Measurements from ENCODE around the gene VPS72.

Gene VPS72

GRCh38 chr1:151184211-151184610 is 5.8 kb downstream of the VPS72 start:
- DNase-seq (ENCODE audit: low read depth): no peak

GRCh38 chr1:151176514-151177045 is 13.4 kb downstream of the VPS72 start:
- DNase-seq (ENCODE audit: low read depth): no peak

DNA sequence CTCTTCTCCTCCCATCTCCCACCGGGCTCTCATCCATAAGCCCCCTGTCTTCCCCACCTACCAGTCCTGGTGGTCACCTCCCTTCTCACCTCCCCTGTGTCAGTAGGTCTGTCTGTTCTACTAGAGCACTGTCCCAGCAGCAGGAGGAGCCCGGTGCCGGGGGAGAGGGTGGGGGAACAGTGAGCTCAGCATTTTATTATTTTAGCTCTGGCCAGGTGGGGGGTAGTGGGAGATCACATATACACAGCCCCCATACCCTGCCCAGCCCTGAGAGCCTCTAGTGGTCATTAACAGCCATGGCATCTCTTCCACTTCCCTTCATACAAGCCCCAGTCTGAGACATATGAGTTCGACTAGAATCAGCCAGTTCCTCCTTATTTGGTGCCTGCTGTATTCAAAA is 14.1 kb downstream of the VPS72 start, which contains the start of gene TMOD4:
TMOD4 (minus strand) TSS at position 119 of the 400 bp plus-strand sequence. CDS start 1,106 bp downstream, outside the sequence.
- no peak for DNase-seq (ENCODE audit: low read depth)

DNA sequence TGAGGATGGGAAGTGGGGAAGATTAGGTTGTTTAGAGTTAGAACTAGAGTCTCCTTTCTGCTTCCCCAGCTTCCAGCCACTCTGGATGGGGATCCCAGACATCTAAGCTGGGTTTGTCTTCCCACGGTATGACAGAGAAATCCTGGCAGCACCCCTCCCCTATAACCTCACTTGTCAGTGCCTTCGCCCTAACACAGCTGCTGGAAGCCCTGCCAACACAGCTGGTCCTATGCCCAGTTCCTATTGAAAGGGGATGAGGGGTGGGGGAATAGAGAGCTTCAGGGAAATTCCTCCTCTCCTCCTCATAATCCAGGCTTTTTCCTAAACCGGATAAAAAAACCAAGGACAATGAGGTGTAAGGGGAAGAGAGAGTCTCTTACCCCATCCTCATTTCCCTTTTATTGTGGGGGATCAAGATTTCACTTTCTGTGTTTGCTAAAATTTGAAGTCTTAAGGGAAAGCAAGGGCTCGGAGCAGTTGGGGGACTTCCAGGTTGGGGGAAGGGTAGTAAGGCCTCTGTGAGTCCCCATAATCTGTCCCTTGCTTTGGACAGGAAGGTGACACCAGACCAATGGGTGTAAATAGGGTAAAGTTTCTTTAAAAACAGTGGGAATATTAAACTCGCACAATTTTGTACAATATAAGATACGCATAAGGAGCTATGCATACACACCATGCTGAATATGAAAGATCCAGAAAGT is 14.8 kb downstream of the VPS72 start:
- DNase-seq (ENCODE audit: low read depth): no peak

- DNase-seq (ENCODE audit: low read depth): no peak
These were observed 18.8 kb downstream of the VPS72 start for GRCh38 chr1:151171190-151171589.

GRCh38 chr1:151167116-151167515 is 22.9 kb downstream of the VPS72 start:
- DNase-seq (ENCODE audit: low read depth): no peak

DNA sequence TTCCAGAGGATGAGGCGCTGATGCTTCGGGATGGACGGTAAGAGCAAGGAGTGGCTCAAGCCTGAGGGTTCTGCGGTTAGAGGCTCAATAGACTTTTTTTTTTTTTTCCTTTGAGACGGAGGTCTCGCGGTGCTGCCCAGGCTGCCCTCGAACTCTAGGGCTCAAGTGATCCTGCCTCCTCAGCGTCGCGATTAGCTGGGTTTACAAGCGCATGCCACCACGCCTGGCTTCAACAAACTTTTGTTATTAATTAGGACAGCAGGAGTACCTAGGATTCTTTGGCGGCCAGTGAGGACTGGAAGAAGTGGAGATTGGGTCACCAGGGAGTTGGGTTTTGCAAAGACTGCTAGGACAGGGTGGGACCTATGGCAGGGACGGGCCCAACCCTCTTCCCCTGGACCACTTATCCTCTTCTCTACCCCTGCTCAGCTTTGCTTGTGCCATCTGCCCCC is 23.5 kb downstream of the VPS72 start:
- DNase-seq (ENCODE audit: low read depth): no peak

DNA sequence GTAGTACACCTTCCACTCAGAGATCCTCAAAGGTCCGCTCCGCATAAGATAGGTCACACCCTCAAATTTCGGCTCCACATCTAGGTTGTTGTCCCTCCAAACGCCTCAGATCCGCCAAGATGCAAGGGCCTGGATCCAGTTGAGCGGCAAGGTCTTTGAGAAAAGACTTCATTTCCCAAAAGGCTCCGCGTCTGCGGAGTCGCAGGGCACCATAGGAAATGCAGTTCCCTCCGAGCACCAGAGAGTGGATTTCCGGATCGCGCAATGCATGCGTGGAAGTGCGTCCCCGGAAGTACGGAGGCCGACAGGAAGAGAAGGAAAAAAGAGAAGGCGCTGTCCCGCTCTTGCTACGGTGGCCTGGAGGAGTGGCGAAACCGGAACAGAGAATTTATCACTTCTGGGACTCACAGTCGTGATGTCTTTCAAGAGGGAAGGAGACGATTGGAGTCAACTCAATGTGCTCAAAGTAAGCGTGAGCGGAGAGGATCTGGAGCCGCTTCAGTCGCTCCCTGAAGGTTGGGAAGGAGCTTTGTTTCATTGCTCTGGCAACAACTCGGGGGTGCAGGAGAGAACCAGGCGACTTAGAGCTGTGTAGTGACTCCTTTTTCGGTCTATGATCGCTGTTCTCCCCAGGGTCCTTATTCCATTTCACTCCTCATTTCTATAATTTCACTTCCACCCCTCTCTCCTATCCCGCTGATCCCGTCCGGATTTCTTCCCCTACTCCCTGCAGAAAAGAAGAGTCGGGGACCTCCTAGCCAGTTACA is 24.1 kb downstream of the VPS72 start, which contains the start of the genes LYSMD1 and SCNM1:
LYSMD1 (minus strand) TSS at position 165 of the 767 bp plus-strand sequence. CDS start 644 bp downstream, outside the sequence.
SCNM1 (plus strand) TSS at position 407 of the 767 bp plus-strand sequence; CDS start at position 416, 9 bp downstream.
- peak; percentile 94 for DNase-seq (ENCODE audit: low read depth)

DNA sequence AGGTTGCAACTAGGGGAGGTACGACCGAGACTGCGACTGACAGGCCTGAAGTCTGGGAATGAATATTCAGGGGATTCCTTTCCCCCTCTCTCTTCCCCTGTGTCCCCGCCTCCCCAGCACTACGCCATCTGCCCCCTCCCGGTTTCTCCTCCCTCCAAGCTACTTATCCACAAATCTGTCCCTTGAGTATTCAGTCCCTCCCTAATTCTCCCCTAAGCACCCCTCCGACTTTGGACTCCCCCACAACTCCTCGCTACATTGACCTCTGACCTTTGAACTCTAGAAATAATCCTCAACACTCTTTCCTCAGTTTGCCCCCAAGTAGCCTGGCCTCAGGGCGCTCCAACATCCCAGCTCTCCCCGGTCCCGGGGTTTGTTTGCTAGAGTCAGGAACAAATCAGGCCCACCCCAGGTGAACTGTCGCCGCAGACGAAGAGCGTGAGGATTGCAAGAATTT is 24.7 kb downstream of the VPS72 start:
- no peak for DNase-seq (ENCODE audit: low read depth)

DNA sequence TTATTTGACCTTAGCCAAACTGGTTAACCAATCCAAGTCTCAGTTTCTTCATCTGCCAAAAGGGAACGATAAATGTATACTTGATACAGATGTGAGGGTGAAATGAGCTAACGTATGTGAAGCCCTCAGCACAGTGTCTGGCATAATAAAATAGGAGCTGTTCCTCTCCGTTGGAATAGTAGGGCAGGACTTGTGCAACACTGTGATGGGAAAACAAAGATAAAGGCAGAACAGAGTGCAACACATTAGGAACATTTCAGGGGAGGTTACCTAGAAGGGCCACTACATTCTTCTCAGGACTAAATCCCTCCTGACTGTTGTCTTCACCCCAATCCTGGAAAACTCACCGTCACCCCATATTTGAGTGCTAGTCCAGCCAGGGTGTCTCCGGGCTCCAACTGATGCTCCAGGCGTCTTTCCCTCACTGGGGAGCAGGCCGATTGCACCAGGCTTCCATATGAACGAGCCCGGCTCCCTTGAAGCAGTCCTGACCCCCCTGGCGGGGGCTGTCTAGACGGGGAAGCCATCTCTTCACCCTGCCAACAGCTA is 25.2 kb downstream of the VPS72 start:
- DNase-seq (ENCODE audit: low read depth): no peak

GRCh38 chr1:151159373-151159772 is 30.6 kb downstream of the VPS72 start:
- no peak for DNase-seq (ENCODE audit: low read depth)

DNA sequence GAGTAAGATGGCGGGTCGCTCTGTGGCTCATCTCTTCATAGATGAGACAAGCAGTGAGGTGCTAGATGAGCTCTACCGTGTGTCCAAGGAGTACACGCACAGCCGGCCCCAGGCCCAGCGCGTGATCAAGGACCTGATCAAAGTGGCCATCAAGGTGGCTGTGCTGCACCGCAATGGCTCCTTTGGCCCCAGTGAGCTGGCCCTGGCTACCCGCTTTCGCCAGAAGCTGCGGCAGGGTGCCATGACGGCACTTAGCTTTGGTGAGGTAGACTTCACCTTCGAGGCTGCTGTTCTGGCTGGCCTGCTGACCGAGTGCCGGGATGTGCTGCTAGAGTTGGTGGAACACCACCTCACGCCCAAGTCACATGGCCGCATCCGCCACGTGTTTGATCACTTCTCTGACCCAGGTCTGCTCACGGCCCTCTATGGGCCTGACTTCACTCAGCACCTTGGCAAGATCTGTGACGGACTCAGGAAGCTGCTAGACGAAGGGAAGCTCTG is 31.2 kb downstream of the VPS72 start:
- DNase-seq (ENCODE audit: low read depth): no peak

DNA sequence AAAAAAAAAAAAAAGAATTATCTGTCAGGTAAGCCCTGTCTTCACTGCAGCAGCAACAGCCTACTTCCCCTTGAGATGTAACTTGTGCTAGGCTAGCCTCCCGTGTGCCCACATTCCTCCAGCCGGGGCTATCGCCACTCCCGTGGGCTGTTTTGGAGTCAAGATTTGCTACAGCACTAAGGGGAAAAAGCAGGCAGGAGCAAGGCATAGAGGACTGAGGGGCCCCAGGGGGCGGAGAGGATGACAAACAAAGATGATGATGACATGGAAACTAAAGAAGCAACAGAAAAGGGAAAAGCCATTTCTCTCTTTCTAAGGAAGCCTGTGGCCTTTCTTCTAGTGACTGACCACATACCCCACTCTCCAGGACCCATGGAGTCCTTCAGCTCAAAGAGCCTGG is 31.7 kb downstream of the VPS72 start:
- no peak for DNase-seq (ENCODE audit: low read depth)

DNA sequence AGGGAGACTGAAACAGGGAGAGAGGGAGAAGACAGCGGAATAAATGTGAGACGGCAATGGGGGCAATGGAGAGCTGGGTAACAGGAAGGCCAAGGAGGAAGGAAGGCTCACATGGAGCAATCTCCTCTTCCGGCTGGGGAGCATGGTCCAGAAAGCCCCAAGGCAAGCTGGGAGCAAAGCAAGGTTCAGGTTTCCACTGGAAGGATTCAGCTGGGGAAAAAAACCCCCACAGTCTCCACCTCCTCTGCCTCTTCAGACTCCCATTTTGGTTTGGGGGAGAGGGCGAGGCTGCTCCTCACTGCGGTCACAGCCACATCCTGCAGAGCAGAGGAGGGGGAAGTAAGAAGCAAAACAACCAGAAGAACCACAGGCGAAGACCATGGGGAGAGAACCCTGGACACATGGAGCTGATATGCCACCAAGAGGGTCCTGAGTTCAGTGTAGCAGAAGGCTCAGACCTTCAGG is 32.9 kb downstream of the VPS72 start:
- no peak for DNase-seq (ENCODE audit: low read depth)

- DNase-seq (ENCODE audit: low read depth): peak; percentile 57
These were observed 33.5 kb downstream of the VPS72 start, which contains the start of gene TNFAIP8L2 for GRCh38 chr1:151156515-151156819. Gene TNFAIP8L2, plus strand, starts transcription at chr1:151156649. Its CDS starts 2,049 bp downstream, at chr1:151158698.

- DNase-seq (ENCODE audit: low read depth): no peak
These were observed 42.3 kb downstream of the VPS72 start for GRCh38 chr1:151147665-151148064.

- no peak for DNase-seq (ENCODE audit: low read depth)
These were observed 42.9 kb downstream of the VPS72 start for GRCh38 chr1:151147132-151147503.

- DNase-seq (ENCODE audit: low read depth): peak; percentile 82
These were observed 43.4 kb downstream of the VPS72 start, which contains the start of gene SEMA6C for GRCh38 chr1:151146412-151147131. Gene SEMA6C, minus strand, starts transcription at chr1:151146631. Its CDS starts 4,010 bp downstream, at chr1:151142621.

DNA sequence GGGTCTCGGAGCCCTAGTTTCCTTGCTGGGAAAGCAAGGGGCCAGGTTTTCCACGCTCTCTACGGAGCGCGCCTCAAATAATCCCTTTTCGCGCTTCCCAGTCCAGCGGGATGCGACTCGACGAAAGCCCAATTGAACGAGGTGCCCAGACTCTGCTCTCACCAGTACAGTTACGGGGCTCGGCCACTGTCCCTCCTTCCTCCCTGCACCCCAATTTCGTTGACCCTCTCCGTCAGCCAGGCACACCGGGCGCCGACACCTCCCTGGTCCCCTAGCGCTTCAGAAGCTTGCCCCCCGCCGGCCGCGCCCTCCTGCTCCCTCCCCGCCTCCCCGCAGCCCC is 44.0 kb downstream of the VPS72 start:
- DNase-seq (ENCODE audit: low read depth): no peak

DNA sequence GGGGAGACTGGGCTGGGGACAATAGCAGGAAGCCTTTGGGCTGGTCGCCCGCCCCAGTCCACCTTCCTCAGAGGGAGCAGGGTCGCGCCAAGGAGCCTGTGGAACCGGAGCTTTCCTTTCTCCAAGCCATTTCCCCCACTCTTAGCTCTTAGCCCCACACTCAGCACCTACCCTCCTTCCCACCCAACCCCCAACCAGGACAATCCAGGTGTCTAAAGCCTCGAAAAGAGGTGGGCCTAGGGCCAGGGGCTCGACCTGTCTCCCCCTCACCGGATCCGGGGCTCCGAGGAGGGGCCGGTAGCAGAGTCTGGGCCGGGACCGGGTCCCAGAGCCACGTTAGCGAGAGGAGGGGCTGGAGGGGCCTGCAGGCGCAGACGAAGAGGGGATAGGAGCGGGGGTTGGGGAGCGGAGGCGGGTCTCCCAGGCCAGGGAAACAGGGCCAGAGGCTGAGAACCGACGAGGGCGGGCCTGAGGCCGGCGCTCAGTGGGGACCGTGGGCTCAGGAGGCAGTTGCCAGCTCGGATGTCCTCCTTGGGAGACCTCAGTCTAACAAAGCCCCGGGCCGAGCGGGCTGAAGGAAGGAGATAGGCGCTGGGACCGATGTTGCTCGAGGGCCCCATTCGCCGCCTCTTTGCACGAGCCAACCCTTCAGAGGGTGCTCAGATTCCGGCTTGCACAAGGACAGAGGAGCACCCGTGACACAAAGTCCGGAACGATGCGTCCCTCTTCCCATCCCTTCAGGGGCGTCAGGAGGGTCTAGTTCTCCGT is 44.5 kb downstream of the VPS72 start:
- DNase-seq (ENCODE audit: low read depth): no peak

All from activated gamma-delta T cell treated with anti-CD3 and anti-CD28 coated beads, Interleukin-2, amount 50 U/mL, for 16 hours (primary cell).